ENCODE results near the gene GPC4.

GPC4 gene

DNA sequence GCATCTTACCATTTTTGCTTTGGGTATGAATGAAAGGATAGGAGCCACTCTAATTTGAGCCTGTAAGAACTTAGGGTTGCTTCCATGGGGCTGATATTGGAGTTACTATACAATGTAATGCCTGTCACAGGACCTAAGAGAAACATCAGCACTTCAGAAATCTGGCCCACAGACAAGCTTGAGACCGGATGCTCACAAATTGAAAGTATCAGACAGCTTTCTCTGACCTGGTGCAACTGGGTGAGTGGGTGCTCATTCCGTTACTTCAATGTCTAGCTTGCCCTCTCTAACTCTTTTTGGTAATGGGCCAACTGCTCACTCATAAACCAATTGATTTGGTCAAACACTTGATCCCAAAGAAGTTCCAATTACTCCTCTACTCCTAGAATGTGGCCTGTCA is 62.1 kb downstream of the GPC4 start:
- no peak overlapping the region for H3K27ac ChIP-seq
- peaks cover 0 to 15% (median 0%) of the 10 kb centered on the region in 4 donors for H3K4me1 ChIP-seq
- intact Hi-C loops (cut with DNase I; ENCODE audit: low total_unique reads), result no loop called here
- TF ChIP-seq CTCF (IDR thresholded peaks at IDR 0.05), result no peak
- no peak overlapping the region for H3K4me3 ChIP-seq
- H3K36me3 ChIP-seq, result no peaks in the 10 kb centered on the region
- H3K27me3 ChIP-seq, result no peaks in the 10 kb centered on the region
- no peak for DNase-seq
- H3K9me3 ChIP-seq, result no peaks in the 10 kb centered on the region

DNA sequence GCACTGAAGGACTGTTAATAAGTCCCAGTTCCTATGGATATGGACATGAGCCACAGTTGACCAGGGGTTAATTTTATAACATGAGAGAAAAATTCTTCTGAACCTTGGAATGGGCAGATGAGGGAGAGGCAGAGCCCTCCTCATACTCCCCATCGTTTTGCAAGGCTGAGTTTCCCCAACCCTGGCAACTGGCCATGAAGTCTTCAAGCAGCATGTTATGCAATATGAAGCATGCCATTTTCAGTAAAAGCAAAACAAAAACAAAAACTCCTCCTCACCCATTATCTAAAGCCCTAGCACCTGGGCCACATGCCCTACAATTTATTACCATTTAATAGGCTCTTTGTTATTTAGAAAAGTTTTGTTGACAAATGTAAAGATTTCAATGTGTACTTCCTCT is 64.5 kb downstream of the GPC4 start:
- DNase-seq, result peak; percentile 52 to 65
- no peak overlapping the region for H3K4me3 ChIP-seq
- H3K9me3 ChIP-seq, result no peaks in the 10 kb centered on the region
- H3K4me1 ChIP-seq, result peaks cover 0 to 15% (median 0%) of the 10 kb centered on the region in 4 donors
- intact Hi-C loops (cut with DNase I; ENCODE audit: low total_unique reads), result no loop called here
- H3K27ac ChIP-seq, result no peak overlapping the region
- no peaks in the 10 kb centered on the region for H3K36me3 ChIP-seq
- no peak for TF ChIP-seq CTCF (IDR thresholded peaks at IDR 0.05)
- no peaks in the 10 kb centered on the region for H3K27me3 ChIP-seq

- DNase-seq, result no peak
- Histone ChIP-seq H3K27ac (no peak overlapping the region), H3K4me3 (no peak overlapping the region), H3K27me3 (no peaks in the 10 kb centered on the region), H3K9me3 (no peaks in the 10 kb centered on the region), H3K4me1 (peaks cover 0 to 38% (median 0%) of the 10 kb centered on the region in 4 donors), H3K36me3 (no peaks in the 10 kb centered on the region)
- intact Hi-C loops (cut with DNase I; ENCODE audit: low total_unique reads), result loop anchor here (10.0 kb wide), 1 partner anchor 59 kb away; no protein-coding TSS in a partner anchor
- TF ChIP-seq CTCF (IDR thresholded peaks at IDR 0.05), result no peak
Observed at GRCh38 chrX:133346026-133346425, 69.3 kb downstream of the GPC4 start.

DNA sequence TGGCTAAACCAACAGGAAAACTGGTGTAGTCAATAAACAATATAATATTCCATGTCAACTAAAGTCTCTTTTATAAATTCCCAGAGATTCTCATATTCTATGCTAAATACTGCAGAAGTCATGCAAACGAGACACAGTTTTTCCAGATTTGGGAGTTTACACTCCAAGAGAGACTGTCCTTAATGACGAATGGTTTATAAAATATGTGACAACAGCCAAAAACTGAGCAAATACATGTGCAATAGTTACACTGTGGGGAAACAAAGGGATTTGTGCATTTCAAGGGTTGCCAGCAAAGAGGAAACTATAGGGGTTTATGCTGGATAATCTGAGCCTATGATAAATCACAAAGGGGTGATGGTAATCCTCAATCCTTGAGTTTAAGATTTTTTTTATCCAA is 75.7 kb downstream of the GPC4 start:
- Histone ChIP-seq H3K4me3 (no peak overlapping the region), H3K9me3 (no peaks in the 10 kb centered on the region), H3K27ac (peak overlapping the region in 1 of 2 donors; percentile 66), H3K36me3 (no peaks in the 10 kb centered on the region), H3K27me3 (no peaks in the 10 kb centered on the region), H3K4me1 (peaks cover 0 to 89% (median 2%) of the 10 kb centered on the region in 4 donors)
- no peak for TF ChIP-seq CTCF (IDR thresholded peaks at IDR 0.05)
- intact Hi-C loops (cut with DNase I; ENCODE audit: low total_unique reads), result loop anchor here (10.0 kb wide), 1 partner anchor 335 kb away; no protein-coding TSS in a partner anchor
- DNase-seq, result no peak

DNA sequence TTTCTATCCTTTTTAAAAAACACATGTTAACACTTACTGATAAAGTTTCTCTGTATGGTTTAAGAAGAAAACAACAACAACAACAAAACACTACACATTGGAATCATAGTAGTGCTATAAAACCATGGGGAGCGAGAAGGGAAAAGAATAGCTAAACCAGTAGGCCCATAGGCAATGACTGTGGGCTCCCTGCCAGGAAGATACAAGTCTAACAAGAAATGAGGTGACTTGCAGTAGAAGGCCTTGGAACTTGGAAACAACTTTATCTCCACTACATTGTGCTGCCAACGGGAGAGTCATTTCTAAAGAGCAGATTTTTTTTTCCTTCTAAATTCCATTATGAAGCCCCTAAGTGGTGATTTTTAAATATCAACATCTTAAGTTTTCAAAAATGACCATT is 78.0 kb downstream of the GPC4 start:
- peak in 1 of 2 donors; percentile 21 for DNase-seq

More for the DNA sequence above, 78.0 kb downstream of the GPC4 start:
- Histone ChIP-seq H3K4me3 (no peak overlapping the region), H3K36me3 (no peaks in the 10 kb centered on the region), H3K9me3 (no peaks in the 10 kb centered on the region), H3K4me1 (peaks cover 0 to 72% (median 2%) of the 10 kb centered on the region in 4 donors), H3K27ac (peak overlapping the region; percentile 37 to 66), H3K27me3 (no peaks in the 10 kb centered on the region)
- intact Hi-C loops (cut with DNase I; ENCODE audit: low total_unique reads), result loop anchor here (10.0 kb wide), 1 partner anchor 338 kb away; no protein-coding TSS in a partner anchor
- TF ChIP-seq CTCF (IDR thresholded peaks at IDR 0.05), result no peak
